LHCN-M2 (cell line): ENCODE measurements around the gene CNOT10. TPM values are rescaled to one million over a fixed set of nuclear protein-coding genes. Genes with fewer than 3 reads are reported as not detected.

Experiments
- DNase-seq: peaks from one replicate; pipeline ENCODE4 v3.0.0-alpha.2; 2012; ENCODE audit warnings: low read depth
- total RNA-seq: library from RNA; depleted of rRNA; stranded (reverse); fragments of >200 nt; gene quantifications from 2 replicates; pipeline ENCODE4 v1.2.3, GENCODE V29; 2014; rRNA removed

CNOT10 gene
- total RNA-seq, 1 experiment from 2014 or later = 26.5 TPM

DNA sequence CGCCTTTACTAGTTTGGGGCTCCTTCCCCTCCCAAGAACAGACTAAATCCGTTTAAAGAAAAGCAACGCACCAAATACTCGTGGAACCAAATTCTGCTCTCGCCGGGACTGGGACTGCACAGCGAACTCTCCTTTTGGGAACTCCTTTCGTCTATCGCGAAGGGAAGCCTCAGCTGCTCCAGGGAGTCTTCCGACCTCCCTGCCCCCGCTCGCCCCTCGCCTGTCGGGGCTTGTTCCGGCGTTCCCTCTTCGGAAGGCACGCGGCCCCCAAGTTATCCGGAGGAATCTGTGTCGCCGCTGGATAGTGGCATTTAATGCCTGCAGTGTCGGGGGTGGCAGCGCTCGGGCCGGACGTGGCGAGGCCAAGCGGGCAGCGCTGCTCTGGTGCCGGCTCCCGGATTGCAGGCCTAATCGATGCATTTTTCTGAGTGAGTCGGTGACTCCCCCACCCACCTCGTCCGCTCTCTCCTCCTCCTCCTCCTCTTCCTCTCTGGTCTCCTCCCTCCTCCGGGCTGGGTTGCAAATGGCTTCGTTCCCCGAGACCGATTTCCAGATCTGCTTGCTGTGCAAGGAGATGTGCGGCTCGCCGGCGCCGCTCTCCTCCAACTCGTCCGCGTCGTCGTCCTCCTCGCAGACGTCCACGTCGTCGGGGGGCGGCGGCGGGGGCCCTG lies 132.7 kb downstream of the CNOT10 start, which contains the start of gene TRIM71:
TSS of gene TRIM71 (plus strand) at position 440 of the 671 bp plus-strand sequence. CDS start at position 524, 84 bp downstream.
- no peak for DNase-seq

GRCh38 chr3:32818229-32818969 lies 133.4 kb downstream of the CNOT10 start:
- DNase-seq = no peak

- DNase-seq = no peak
These were observed 134.1 kb downstream of the CNOT10 start for GRCh38 chr3:32818970-32819511.

- DNase-seq = no peak
These were observed 134.8 kb downstream of the CNOT10 start for GRCh38 chr3:32819551-32820348.

GRCh38 chr3:32820430-32820829 lies 135.4 kb downstream of the CNOT10 start:
- no peak for DNase-seq

GRCh38 chr3:32820971-32821685 lies 136.1 kb downstream of the CNOT10 start:
- DNase-seq = no peak

GRCh38 chr3:32821686-32822296 lies 136.8 kb downstream of the CNOT10 start:
- no peak for DNase-seq

DNA sequence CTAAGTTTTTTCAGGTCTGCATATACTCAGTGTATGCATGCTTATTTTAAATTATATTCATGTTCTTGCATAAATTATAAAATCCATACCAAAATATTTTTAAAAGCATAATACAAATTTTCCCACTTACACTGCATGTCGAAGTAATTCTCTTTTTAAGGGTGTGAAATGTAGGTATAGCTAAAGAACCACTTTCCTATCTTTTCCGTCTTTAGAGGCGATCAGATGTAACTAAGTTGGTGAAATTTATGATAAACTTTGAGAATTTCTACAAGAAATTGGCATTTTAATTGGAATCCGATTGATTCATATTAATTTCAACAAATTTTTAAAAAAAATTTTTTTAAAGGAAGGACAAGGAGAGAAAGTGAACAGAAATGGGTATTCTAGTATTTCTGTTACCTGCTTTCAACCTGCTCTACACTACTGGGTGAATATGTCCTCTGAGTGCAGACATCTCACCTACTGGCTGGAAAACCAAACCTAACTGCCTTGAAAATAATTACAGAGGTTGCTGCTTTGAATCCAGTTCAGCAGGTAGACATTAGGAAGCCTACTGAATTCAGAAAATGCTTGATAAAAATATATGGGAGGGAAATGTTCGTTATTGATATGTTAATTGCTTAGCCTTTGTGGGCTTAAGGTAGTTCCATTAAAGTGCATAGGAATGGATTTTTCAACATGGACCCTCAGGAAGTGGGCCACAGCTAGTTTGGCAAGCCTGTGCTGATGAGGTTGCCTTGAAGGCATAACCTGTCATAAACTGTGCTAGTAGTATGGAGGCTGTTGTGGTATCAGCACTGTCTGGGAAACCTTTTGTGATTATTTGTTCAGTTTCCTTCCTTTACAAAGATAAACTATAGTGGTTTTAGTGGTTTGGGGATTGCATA lies 137.9 kb downstream of the CNOT10 start:
- DNase-seq = no peak

Other genes with a start within 250 kb of the CNOT10 start
- gene CMTM6, start 182.3 kb upstream of the CNOT10 start, total RNA-seq = 80.6 and 93.1 TPM in 2 replicates
- 42.6 and 50.1 TPM in 2 replicates for gene DYNC1LI1, start 114.3 kb upstream of the CNOT10 start, total RNA-seq
- gene TRIM71, start 132.8 kb downstream of the CNOT10 start, total RNA-seq = not detected in 2 replicates